ENCODE data around the gene IL4.

Gene IL4

GRCh38 chr5:132675936-132676689 is 2.3 kb downstream of the IL4 start:
- no peak for TF ChIP-seq CTCF (IDR thresholded peaks at IDR 0.05; ENCODE audit: extremely low read depth, missing control alignments)
- no peak for DNase-seq (ENCODE audit: low spot score)

GRCh38 chr5:132677191-132677590 is 3.4 kb downstream of the IL4 start:
- DNase-seq (ENCODE audit: low spot score) = no peak
- TF ChIP-seq CTCF (IDR thresholded peaks at IDR 0.05; ENCODE audit: extremely low read depth, missing control alignments) = no peak

- no peak for TF ChIP-seq CTCF (IDR thresholded peaks at IDR 0.05; ENCODE audit: extremely low read depth, missing control alignments)
- no peak for DNase-seq (ENCODE audit: low spot score)
Observed at GRCh38 chr5:132677682-132678400, 4.1 kb downstream of the IL4 start.

GRCh38 chr5:132678735-132679134 is 4.9 kb downstream of the IL4 start:
- TF ChIP-seq CTCF (IDR thresholded peaks at IDR 0.05; ENCODE audit: extremely low read depth, missing control alignments) = no peak
- peak; percentile 0 for DNase-seq (ENCODE audit: low spot score)

GRCh38 chr5:132679166-132679565 is 5.4 kb downstream of the IL4 start:
- TF ChIP-seq CTCF (IDR thresholded peaks at IDR 0.05; ENCODE audit: extremely low read depth, missing control alignments) = no peak
- DNase-seq (ENCODE audit: low spot score) = peak; percentile 0

GRCh38 chr5:132679717-132680380 is 6.1 kb downstream of the IL4 start:
- DNase-seq (ENCODE audit: low spot score) = no peak
- no peak for TF ChIP-seq CTCF (IDR thresholded peaks at IDR 0.05; ENCODE audit: extremely low read depth, missing control alignments)

Data from GM20000 (cell line).